ENCODE results near the gene SNRNP40.
"Not testable (repeated sequence)": the region's sequence is repeated elsewhere in the genome, so short reads cannot be mapped to it uniquely, and the experiment has no call there.

The SNRNP40 gene

DNA sequence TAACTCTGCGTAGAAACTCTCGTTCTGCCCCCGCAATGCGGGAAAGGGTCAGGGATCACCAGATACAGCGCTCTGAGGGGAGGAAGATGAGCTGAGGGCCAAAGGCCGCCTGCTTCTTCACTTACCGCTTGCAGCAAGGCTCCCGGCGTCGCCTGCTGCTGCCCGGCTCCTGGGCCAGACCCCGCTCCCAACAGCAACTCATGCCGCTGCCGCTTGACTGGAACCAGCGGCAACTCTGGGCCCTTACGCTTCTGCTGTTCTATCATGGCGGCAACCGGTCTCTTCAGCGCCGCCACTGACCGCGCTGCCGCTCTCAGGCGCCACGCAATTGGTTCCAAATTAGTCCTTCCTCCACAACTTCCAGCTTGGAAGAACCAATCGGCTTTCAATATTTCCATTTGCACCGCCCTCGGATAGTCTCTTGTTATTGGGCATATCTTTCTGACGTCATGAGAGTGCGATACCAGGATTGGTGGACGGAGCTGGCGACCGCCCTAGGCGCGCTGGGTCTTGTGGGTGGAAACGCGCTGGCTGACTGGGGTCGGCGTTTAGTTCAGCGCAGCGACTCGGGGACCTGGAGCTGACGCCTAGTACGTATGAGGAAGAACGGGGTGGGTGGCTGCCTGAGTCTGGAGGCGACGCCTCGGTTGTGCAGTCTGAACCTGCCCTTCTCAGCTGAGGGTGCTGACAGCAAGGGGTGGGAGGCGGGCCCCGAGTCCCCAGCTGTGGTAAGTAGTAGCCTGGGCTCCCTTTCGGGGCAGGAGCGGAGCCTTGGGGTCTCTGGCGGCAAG lies at the start of gene SNRNP40, which contains the start of gene ZCCHC17:
TSS of gene SNRNP40 (minus strand) at position 303 of the 791 bp plus-strand sequence. CDS start at position 266, 37 bp downstream.
TSS of gene ZCCHC17 (plus strand) at position 547 of the 791 bp plus-strand sequence. CDS start 13,067 bp downstream, outside the sequence.
- DNase-seq (ENCODE audit: low read depth), result peak; percentile 93

- DNase-seq (ENCODE audit: low read depth), result no peak
Measured at GRCh38 chr1:31345635-31346034, 49.0 kb upstream of the SNRNP40 start.

- DNase-seq (ENCODE audit: low read depth), result no peak
Measured at GRCh38 chr1:31344503-31344902, 47.9 kb upstream of the SNRNP40 start.

DNA sequence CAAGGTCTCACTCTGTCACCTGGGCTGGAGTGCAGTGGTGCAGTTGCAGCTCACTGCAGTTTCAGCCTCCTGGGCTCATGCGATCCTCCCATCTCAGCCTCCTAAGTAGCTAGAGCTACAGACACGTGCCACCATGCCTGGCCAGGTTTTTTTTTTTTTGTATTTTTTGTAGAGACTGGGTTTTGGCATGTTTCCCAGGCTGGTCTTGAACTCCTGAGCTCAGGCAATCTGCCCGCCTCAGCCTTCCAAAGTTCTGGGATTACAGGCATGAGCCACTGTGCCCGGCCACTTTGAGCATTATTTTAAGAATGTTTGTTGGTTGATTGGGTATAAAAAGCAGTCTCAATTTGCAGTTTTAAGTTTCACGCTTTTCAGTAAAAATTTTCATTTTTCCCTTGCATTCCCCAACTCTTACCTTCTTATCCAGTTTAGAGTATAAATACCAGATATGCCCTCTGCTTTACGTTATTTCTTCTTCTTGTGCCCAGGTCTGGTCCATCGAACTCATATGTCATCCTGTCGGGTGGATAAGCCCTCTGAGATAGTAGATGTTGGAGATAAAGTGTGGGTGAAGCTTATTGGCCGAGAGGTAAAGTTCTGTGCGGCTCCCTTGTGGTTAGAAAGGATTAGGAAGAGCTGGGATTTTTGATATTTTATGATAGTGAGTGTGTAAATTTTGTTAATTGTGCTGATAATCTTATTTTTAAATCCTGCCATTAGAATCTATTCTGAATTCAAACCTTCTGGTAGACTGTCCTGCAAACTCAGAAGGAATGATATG lies 40.3 kb upstream of the SNRNP40 start:
- no peak for DNase-seq (ENCODE audit: low read depth)

- no peak for DNase-seq (ENCODE audit: low read depth)
Measured at GRCh38 chr1:31335007-31335406, 38.4 kb upstream of the SNRNP40 start.

GRCh38 chr1:31327381-31327780 lies 30.8 kb upstream of the SNRNP40 start:
- no peak for DNase-seq (ENCODE audit: low read depth)

GRCh38 chr1:31326461-31326860 lies 29.9 kb upstream of the SNRNP40 start:
- no peak for DNase-seq (ENCODE audit: low read depth)

DNA sequence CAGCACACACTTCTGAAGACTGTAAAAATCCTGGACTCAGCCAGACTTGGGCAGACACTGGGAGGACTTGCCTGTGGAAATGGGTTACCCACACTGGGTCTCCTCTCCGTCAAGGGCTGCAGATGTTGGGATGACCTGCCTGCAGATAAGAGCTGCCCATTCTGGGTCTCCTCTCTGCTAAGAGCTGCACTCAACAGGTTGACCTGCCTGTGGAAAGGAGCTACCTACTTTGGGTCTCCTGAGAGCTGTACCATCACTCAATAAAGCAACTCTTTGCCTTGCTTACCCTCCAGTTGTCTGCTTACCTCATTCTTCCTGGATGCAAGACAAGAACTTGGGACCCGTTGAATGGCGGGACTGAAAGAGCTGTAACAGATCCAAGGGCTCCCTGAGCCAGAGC lies 28.4 kb upstream of the SNRNP40 start:
- DNase-seq (ENCODE audit: low read depth), result no peak

- DNase-seq (ENCODE audit: low read depth), result no peak
Measured at GRCh38 chr1:31324093-31324492, 27.5 kb upstream of the SNRNP40 start.

- no peak for DNase-seq (ENCODE audit: low read depth)
Measured at GRCh38 chr1:31318146-31318545, 21.6 kb upstream of the SNRNP40 start.

GRCh38 chr1:31315902-31316301 lies 19.3 kb upstream of the SNRNP40 start:
- no peak for DNase-seq (ENCODE audit: low read depth)

GRCh38 chr1:31310198-31310597 lies 13.6 kb upstream of the SNRNP40 start:
- no peak for DNase-seq (ENCODE audit: low read depth)

GRCh38 chr1:31308036-31308435 lies 11.4 kb upstream of the SNRNP40 start:
- no peak for DNase-seq (ENCODE audit: low read depth)

DNA sequence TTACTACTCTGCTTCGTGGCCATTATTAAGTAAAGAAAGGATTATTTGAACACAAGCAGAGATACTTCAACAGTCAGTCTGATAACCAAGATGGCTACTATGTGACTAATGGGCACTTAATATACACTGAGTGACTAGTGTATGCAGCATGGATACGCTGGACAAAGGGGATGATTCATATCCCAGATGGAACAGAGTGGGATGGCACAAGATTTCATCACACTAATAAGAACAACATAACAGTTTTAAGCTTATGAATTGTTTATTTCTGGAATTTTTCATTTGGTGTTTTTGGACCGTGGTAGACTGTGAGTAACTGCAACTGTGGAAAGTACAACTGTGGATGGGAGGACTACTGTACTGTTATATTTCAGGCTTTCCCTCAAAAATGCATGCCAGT lies 9.7 kb upstream of the SNRNP40 start:
- no peak for DNase-seq (ENCODE audit: low read depth)

GRCh38 chr1:31302709-31303441 lies 6.3 kb upstream of the SNRNP40 start:
- DNase-seq (ENCODE audit: low read depth), result no peak

GRCh38 chr1:31300193-31300592 lies 3.6 kb upstream of the SNRNP40 start:
- no peak for DNase-seq (ENCODE audit: low read depth)

DNA sequence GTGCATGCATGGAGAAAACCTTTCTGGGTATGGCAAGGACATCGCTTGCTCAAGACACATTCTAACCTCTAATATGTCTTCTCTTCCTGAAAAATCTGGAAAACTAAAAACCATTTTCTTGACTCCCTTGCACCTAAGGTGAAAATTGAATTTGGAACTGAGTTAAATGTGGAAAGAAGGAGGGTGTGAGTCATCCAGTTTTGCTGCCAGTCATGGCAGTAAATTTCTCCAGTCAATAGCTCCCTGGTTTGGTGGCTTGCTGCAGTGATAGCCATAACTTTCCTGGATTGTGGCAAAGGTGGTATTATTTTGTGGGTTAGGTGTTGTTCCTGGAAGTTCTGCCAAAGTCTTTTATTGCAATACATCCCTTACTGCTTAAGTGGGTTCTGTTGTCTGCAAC lies 2.8 kb upstream of the SNRNP40 start:
- DNase-seq (ENCODE audit: low read depth), result no peak

- DNase-seq (ENCODE audit: low read depth), result no peak
Measured at GRCh38 chr1:31297277-31298247, 974 bp upstream of the SNRNP40 start.

DNA sequence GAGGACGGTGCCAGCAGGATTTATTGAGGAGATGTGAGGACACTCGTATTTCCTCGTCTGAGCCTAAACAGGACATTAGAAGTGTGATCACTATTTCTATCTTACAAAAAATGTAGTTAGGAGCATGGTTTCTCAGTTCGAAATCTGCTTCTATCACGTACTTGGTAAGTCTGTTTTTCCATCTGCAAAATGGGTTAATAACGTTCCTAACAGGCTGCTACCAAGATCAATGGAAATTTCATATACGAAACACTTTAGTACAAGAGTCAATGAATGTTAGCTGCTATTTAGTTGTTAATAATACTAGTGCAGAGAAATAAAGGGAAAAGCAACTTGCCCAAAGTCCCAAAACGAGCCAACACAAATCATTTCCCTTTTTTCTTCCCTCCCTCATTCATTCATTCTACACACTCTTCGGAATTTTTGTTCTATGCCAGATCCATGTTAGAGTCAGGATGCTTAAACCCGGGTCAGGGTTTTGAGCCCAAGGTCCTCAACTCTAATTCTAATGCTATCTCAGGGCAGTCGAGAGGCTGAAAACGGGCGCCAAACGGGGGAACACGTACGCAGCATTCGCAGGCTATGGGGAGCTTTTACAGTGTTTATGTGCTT lies 608 bp downstream of the SNRNP40 start:
- no peak for DNase-seq (ENCODE audit: low read depth)

- DNase-seq (ENCODE audit: low read depth), result no peak
Measured at GRCh38 chr1:31289021-31289420, 7.6 kb downstream of the SNRNP40 start.

DNA sequence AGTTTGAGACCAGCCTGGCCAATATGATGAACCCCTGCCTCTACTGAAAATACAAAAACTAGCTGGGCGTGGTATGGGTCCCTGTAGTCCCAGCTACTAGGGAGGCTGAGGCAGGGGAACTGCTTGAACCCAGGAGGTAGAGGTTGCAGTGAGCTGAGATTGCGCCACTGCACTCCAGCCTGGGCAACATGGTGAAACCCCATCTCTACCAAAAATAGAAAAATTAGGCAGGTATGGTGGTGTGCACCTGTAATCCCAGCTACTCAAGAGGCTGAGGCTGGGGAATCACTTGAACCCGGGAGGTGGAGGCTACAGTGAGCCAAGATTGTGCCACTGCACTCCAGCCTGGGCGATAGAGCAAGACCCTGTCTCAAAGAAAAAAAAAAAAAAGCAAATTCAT lies 8.8 kb downstream of the SNRNP40 start:
- DNase-seq (ENCODE audit: low read depth), result not testable (repeated sequence)

All from stimulated activated CD4-positive, alpha-beta T cell treated with anti-CD3 and anti-CD28 coated beads, Interleukin-2, amount 100 ng/mL, for 4 hours (primary cell).